Thoracic aorta (tissue), 2 donors: ENCODE measurements around the gene CDHR1. TPM values are rescaled to one million over a fixed set of nuclear protein-coding genes. Genes with fewer than 3 reads are reported as not detected.

Experiments used
- ATAC-seq: fragments of 150-250 bp; one replicate; pipeline ENCODE4 v1.8.0; 2017; ENCODE audit warnings: low read depth; ENCODE audit not compliant: insufficient number of reproducible peaks, low FRiP score
- DNase-seq: peaks from one replicate; pipeline ENCODE4 v3.0.0-alpha.2; 2020; ENCODE audit warnings: low spot score
- H3K27ac ChIP-seq, 2 donors: fragments of 200-600 bp; sonication (generic); 1 replicate in 1 of 2; 2 replicates in 1 of 2; pipeline ENCODE4 v1.5.1; 2016; ENCODE audit warnings: mild to moderate bottlenecking in 2 of 2, moderate library complexity in 2 of 2
- H3K27me3 ChIP-seq: fragments of 200-600 bp; sonication (generic); replicated peaks from 2 replicates; pipeline ENCODE4 v1.6.0; 2016; ENCODE audit warnings: mild to moderate bottlenecking; ENCODE audit not compliant: insufficient read depth
- H3K36me3 ChIP-seq: fragments of 200-600 bp; sonication (generic); one replicate; pipeline ENCODE4 v1.5.1; 2016
- H3K4me1 ChIP-seq, 2 donors: fragments of 200-600 bp; sonication (generic); 1 replicate in 1 of 2; 2 replicates in 1 of 2; pipeline versions ENCODE4 v1.5.1 to v1.6.0; 2016; ENCODE audit warnings: low read depth in 2 of 2, mild to moderate bottlenecking in 1 of 2; ENCODE audit not compliant: control insufficient read depth in 1 of 2
- H3K4me3 ChIP-seq: fragments of 200-600 bp; sonication (generic); 2 replicates; pipeline ENCODE4 v1.5.1; 2016; ENCODE audit warnings: mild to moderate bottlenecking
- H3K9me3 ChIP-seq: fragments of 200-600 bp; sonication (generic); 2 replicates; pipeline ENCODE4 v1.5.1; 2016
- total RNA-seq, 2 donors: library from RNA; depleted of rRNA; stranded (reverse); fragments of >200 nt; gene quantifications; one replicate each; pipeline versions ENCODE4 v1.1.0 to v1.2.3, GENCODE V29; 2016
- TF ChIP-seq, protein P1 (sequence below): fragments of 200-600 bp; sonication (generic); IDR thresholded peaks from one replicate; pipeline ENCODE4 v1.5.1; 2019; ENCODE audit warnings: antibody characterized with exemption

Gene CDHR1
- total RNA-seq, 2 donors from 2014 or later, result 0.14 TPM; not detected in 1

DNA sequence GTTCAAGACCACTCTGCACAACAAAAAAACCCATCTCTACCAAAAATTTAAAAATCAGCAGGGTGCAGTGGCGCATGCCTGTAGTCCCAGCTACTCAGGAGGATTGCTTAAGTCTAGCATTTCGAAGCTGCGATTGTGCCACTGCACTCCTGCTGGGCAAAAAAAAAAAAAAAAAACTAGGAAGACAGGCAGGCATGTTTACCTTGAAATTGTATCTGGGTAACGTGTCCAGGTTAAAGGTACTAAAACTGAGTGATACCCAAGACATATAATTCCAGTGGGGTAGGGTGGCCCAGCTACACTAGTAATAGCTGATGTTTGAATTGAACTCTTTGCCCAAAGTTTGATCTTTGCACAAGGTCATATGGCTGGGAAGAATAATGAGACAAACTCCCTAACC is 38.8 kb upstream of the CDHR1 start:
- peaks cover 14% of the 10 kb centered on the region for H3K36me3 ChIP-seq
- no peak overlapping the region for H3K4me3 ChIP-seq
- no peaks in the 10 kb centered on the region for H3K27me3 ChIP-seq
- ATAC-seq (no peak), DNase-seq (no peak)
- H3K4me1 ChIP-seq, result no peaks in the 10 kb centered on the region
- H3K27ac ChIP-seq, result no peak overlapping the region
- H3K9me3 ChIP-seq, result no peaks in the 10 kb centered on the region
- TF ChIP-seq, protein P1, sequence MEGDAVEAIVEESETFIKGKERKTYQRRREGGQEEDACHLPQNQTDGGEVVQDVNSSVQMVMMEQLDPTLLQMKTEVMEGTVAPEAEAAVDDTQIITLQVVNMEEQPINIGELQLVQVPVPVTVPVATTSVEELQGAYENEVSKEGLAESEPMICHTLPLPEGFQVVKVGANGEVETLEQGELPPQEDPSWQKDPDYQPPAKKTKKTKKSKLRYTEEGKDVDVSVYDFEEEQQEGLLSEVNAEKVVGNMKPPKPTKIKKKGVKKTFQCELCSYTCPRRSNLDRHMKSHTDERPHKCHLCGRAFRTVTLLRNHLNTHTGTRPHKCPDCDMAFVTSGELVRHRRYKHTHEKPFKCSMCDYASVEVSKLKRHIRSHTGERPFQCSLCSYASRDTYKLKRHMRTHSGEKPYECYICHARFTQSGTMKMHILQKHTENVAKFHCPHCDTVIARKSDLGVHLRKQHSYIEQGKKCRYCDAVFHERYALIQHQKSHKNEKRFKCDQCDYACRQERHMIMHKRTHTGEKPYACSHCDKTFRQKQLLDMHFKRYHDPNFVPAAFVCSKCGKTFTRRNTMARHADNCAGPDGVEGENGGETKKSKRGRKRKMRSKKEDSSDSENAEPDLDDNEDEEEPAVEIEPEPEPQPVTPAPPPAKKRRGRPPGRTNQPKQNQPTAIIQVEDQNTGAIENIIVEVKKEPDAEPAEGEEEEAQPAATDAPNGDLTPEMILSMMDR, result no peak

DNA sequence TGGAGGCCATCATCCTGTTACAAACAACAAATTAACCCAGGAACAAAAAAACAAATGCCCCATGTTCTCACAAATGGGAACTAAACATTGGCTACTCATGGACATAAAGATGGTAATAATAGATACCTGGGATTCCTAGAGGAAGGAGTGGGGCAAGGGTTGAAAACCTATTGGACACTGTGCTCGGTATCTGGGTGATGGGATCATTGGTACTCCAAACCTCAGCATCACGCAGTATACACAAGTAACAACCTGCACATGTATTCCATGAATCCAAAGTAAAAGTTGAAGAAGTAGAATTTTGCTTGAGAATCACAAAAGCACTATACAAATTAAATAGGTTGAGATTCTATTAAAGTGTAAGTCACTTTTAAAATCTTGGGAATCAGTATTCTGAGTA is 38.3 kb upstream of the CDHR1 start:
- Histone ChIP-seq H3K36me3 (peaks cover 9% of the 10 kb centered on the region), H3K9me3 (no peaks in the 10 kb centered on the region), H3K4me3 (no peak overlapping the region), H3K27me3 (no peaks in the 10 kb centered on the region), H3K27ac (no peak overlapping the region), H3K4me1 (no peaks in the 10 kb centered on the region)
- DNase-seq (no peak), ATAC-seq (no peak)
- TF ChIP-seq, protein P1, result no peak

DNA sequence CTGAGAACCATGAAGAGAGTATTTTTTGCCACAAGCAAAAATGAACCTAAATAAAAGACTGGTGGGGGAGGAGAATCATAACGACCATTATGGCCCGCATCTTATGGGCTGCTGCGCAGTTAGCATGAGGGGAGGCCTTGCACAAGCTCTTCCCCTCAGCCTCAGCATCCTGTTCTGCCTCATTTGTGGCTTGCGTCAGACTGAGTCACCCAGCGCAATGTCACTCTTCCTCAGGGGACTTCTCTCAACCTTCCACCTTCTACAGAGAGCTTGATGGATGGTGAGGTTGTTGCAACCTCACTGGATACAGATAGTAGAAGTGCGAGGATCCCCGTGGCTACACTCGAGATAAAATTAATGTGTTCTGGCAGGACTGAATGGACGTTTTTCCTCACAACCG is 37.6 kb upstream of the CDHR1 start:
- no peaks in the 10 kb centered on the region for H3K27me3 ChIP-seq
- peaks cover 7% of the 10 kb centered on the region for H3K36me3 ChIP-seq
- no peak overlapping the region for H3K27ac ChIP-seq
- H3K4me3 ChIP-seq, result no peak overlapping the region
- H3K9me3 ChIP-seq, result no peaks in the 10 kb centered on the region
- TF ChIP-seq, protein P1, result no peak
- DNase-seq (no peak), ATAC-seq (no peak)
- H3K4me1 ChIP-seq, result no peaks in the 10 kb centered on the region

DNA sequence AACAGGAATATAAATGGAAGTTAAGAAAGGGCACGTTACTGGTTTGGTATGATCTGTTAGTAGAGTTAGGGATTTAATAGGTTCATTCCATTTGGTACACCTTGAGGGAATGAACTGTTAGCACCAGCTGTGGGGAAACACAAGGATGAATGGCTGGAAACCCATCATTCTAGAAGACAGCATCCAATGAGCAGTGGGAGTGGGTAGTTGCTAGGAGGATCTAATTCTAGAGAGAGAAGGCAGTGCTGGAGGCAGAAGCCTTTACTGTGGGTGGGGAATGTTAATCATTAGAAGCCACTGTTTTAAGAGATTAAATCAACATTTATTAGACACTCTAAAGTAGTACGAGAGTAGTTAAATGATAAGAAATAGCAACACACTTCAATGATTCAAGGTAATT is 36.3 kb upstream of the CDHR1 start:
- Histone ChIP-seq H3K36me3 (no peaks in the 10 kb centered on the region), H3K4me3 (no peak overlapping the region), H3K27me3 (no peaks in the 10 kb centered on the region), H3K9me3 (no peaks in the 10 kb centered on the region), H3K4me1 (no peaks in the 10 kb centered on the region), H3K27ac (no peak overlapping the region)
- ATAC-seq (no peak), DNase-seq (no peak)
- TF ChIP-seq, protein P1, result no peak

DNA sequence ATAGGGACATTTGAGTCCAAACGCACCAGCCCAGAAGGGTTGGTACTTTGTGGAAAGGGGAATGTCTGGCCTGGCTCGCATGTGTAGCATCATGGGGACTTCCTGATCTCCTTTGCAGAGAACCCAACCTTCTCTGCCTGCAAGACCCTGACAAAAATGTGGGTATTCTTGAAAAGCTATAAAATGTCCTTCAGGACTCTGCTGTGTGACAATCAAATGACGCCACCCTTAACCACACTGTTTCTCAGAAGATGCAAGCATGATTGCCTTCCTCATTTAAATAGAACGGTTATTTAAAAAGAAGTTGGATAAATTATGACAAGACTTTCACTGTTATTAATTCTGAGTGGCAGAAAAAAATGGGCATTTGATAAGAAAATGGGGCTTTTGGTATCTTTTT is 35.8 kb upstream of the CDHR1 start:
- ATAC-seq (no peak), DNase-seq (no peak)
- Histone ChIP-seq H3K36me3 (no peaks in the 10 kb centered on the region), H3K4me1 (no peaks in the 10 kb centered on the region), H3K27ac (no peak overlapping the region), H3K9me3 (no peaks in the 10 kb centered on the region), H3K27me3 (no peaks in the 10 kb centered on the region), H3K4me3 (no peak overlapping the region)
- TF ChIP-seq, protein P1, result no peak
